HG03378 (cell line): ENCODE measurements around the gene EIF2AK2.

Source experiments
- ATAC-seq: cut with Tn5 transposase; IDR thresholded peaks from one replicate; pipeline ENCODE4 v1.9.1; 2021; ENCODE audit warnings: mild to moderate bottlenecking, moderate library complexity; ENCODE audit not compliant: unreplicated experiment

EIF2AK2 gene

DNA sequence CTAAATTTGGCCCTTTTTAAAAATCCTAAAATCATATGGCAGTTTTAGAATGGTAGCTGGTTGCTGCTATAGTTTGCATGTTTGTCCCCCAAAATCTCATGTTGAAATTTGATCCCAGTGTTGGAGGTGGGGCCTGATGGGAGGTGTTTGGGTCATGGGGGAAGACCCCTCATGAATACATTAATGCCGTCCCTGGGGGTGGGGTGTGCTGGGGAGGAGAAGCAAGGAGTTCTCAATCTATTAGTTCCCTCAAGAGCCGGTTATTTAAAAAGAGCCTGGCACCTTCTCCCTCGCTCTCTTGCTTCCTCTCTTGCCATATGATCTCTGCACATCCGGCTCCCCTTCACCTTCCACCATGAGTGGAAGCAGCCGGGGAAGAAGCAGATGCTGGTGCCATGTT, 51.6 kb downstream of the EIF2AK2 start:
- no peak for ATAC-seq

GRCh38 chr2:37104178-37104577, 52.6 kb downstream of the EIF2AK2 start:
- ATAC-seq: no peak

- no peak for ATAC-seq
Measured at GRCh38 chr2:37102588-37102987, 54.2 kb downstream of the EIF2AK2 start.

DNA sequence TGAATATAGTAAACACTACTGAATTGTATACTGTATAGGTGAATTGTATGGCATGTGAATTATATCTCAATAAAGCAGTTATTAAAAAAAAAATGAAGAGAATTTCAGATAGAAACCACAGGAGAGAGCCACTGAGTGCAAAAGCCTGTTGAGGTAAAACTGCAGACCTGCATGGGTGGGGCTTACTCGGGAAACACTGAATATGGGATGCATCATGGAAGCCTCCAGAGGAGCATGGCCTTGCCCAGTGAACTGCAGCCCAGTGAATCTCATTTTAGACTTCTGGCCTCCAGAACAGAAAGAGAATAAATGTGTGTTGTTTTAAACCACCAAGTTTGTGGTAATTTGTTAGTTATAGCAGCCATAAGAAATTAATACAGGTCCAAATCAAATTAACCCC, 56.7 kb downstream of the EIF2AK2 start:
- ATAC-seq: no peak

GRCh38 chr2:37098416-37099118, 58.2 kb downstream of the EIF2AK2 start:
- no peak for ATAC-seq

- ATAC-seq: no peak
Measured at GRCh38 chr2:37096568-37096967, 60.2 kb downstream of the EIF2AK2 start.

DNA sequence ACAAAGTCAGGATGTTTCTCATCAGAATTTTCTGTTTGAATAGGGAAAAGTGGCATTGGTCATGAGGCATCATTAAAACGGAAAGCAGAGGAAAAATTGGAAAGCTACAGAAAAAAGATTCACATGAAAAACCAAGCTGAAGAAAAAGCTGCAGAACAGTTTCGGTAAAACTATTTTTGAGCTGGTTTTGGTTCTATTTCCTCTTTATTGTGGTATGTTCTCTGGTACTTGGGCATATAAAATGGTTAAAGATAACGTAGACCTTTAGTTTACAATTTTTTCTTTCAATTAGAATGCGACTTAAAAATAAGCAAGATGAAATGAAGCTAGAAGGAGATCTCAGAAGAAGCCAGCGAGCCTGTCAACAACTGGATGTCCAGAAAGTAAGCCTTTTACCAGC, 64.9 kb downstream of the EIF2AK2 start:
- ATAC-seq: peak; percentile 55

GRCh38 chr2:37090019-37090477, 66.7 kb downstream of the EIF2AK2 start:
- peak; percentile 94 for ATAC-seq

DNA sequence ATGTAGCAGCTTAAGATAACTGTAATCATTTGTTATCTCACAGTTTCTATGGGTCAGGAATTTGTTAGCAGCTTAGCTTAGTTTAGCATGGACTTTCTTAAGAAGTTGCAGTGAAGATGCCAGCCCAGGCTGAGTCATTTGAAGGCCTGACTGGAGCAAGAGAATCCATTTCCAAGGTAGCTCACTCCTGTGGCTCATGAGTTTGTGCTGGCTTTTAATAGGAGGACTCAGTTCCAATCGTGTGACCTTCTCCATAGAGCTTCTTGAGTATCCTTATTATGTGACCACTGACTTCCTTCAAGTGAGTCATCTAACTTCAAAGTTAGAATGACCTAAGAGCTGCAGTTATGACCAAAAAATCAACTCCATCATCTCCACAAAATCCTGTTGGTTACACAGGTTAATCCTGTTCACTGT, 71.0 kb downstream of the EIF2AK2 start:
- ATAC-seq: no peak

- peak; percentile 6 for ATAC-seq
Measured at GRCh38 chr2:37084797-37085196, 72.0 kb downstream of the EIF2AK2 start.

GRCh38 chr2:37083873-37084794, 72.6 kb downstream of the EIF2AK2 start, which contains the start of the genes GPATCH11 and HEATR5B:
Gene GPATCH11 (plus strand): TSS chr2:37084518. CDS start chr2:37088382, 3,864 bp downstream.
Gene HEATR5B (minus strand): TSS chr2:37084372. CDS start chr2:37083414, 958 bp downstream.
- ATAC-seq: peak; percentile 77

DNA sequence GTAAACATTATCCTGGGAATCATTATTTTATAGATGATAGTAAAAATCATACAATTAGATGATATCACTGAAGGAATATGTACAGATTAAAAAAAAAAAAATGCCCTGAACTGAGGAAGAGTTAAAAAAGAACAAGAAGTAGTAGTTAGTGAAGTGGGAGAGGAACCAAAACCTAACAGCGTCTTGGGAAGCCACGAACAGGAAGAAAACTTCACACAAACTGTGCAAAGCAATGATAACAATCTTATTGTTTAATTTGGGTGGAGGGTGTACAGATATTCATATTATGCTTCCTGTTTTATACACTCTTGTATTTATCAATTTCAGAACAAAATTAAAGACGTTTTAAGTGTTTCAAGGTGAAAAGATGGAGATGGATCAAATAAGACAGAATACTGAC, 76.1 kb downstream of the EIF2AK2 start:
- ATAC-seq: no peak

DNA sequence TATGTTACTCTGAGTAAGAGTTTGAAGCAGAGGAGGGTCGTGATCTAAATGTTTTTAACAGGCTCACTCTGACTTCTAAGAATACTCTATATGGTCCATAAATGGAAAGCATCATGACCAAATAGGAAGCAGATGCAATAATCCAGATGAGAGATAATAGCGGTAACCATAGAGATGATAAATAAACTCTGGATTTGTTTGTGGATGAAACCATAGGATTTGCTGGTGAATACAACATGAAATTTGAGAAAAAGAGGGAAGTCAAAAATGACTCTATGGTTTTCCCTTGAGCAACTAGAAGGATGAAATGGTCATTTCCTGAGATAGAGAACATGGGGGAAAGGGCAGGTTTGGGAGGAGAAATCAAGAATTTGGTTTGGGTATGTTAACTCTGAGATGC, 76.5 kb downstream of the EIF2AK2 start:
- no peak for ATAC-seq

DNA sequence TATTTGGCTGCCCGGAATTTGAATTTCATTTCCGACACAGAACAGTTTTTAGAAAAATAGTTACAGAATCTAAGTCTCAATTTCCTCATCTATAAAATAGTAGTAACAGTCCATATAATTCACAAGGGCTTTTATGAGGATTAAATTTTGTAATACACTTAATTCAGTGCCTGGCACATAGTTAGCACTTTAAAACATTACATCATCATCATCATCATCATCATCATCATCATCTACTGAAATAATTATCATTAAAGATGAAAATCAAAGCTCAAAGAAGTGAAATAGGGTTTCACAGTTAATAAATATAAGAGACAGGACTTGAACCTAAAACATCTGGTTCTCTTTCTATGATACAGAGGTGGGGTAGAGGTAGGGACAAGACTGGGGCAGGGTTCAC, 85.8 kb downstream of the EIF2AK2 start:
- no peak for ATAC-seq

- ATAC-seq: no peak
Measured at GRCh38 chr2:37068686-37069085, 88.1 kb downstream of the EIF2AK2 start.

DNA sequence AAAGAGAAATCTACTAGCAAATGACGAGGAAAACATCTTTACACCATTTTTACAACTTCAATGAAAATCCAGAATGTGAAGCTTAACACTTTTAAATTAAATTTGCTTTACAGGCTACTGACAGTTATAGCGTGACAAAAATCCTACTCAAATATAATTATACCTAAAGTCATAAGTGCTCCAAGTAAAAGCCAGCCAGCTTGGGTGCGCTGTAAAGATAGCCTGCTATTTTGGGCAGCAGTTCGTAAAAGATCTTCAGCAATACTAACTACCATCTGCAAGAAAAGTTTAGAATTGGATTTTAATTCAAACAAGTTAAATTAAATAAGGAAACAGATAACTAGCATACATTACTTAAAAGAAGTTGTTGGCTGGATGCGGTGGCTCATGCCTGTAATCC, 95.0 kb downstream of the EIF2AK2 start:
- ATAC-seq: no peak

DNA sequence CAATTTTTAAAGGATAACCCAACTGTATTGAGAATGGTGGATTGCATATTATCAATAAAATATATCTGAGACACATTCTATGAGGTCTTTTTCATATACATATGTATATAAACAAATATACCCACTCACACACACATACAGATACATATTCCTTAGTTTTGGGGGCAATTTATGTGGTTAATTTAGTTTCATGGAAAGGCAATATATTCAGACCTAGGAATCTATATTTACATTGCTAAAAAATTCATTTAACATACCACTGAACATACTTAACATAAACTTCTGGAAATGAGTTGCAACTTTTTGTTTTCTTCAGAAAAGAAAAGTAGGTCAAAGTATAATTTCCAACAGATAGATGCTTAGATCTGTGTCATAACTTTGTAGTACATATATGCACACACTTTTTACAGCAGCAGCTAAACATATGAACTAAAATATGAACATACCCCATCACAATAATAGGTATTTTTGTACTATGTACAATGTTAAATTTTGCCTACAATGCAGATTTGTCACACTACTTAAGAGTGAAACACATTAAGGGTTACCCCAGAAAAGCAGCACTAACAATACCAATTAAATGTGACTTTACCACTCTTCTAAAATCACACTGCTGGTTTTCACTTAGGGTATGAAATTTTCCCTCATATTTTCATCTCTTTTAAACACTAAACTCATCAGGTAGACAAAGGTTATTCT, 95.6 kb downstream of the EIF2AK2 start:
- ATAC-seq: no peak

DNA sequence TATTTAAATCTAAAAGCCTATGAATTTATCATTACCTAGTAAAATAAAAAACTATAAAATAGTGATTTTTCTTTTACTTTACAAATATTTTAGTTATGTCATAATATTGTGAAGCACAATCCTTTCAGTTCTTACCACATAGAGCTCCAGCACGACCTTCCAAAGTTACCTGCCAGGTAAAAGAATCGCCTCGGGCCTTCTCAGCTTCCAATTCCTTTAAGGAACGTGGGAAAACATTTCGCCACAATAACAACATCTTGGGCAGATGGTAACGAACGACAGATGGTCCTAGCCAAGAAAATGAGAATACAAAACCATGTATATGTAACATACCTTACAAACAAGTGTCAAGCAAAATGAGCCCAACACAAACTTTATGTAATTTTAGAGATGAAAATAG, 96.3 kb downstream of the EIF2AK2 start:
- ATAC-seq: no peak

DNA sequence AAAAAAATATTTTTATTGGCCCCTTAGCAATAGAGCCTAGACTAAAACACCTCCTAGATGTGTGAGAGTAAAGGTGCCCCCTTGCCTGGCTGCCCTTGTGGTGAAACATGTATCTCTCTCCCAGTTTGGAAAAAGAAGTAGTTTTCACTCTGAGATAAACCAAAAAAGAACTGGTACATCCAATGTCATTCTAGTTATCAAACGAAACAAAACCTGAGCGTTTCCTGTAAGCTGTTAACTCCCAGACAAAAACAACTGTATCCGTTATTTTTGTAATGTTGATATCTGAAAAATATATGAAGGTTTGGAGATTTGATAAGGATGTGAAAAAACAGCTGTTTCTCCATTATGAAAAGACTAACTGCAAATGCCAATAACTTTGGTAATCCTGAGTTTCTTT, 96.9 kb downstream of the EIF2AK2 start:
- ATAC-seq: no peak

GRCh38 chr2:37052600-37053332, 104.0 kb downstream of the EIF2AK2 start:
- no peak for ATAC-seq
